Activated gamma-delta T cell (primary cell): ENCODE data around the gene IRS4.

ENCODE experiments used
- DNase-seq: peaks from one replicate; lab custom pipeline; 2025; lab: John Stamatoyannopoulos, UW
- total RNA-seq, 2 donors: gene quantifications; one replicate each; lab custom pipeline; 2026; lab: John Stamatoyannopoulos, UW

IRS4 gene
- 0 to 0.05 reads per million in 2 donors for total RNA-seq

- DNase-seq: no peak
These were observed at the start of gene IRS4 for GRCh38 chrX:108736509-108737479. Gene IRS4, minus strand, starts transcription at chrX:108736563.

DNA sequence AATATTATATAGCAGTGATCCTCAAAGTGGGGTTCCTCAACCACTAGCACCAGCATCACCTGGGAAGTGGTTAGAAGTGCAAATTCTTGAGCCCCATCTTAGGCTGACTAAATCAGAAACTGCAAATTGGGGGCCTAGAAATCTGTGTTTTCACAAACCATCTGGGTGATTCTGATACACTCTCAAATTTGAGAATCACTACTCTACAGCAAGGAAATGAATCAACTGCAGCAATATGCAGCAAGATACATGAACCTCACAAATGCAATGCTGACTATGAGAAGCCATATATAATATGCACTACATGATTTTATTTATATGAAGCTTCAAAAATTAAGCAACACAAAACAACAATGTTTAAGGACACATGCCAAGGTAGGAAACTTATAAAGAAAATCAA, 36.2 kb upstream of the IRS4 start:
- DNase-seq: no peak

DNA sequence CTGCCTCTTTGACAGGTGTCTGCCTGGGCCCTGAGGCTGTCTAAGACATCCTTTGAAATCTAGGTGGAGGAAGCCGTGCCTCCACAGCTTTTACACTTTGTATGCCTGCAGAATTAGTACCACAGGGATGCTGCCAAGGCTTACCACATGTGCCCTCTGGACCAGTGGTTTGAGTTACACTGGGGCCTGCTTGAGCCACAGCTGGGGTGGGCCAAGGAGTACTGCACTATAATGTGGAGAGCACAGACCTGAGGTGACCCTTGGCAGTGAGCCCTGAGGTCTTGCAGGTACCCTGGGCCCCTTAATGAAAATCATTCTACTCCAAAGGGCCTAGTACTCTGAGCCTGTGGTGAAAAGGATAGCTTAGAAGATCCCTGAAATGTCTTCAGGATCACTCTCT, 27.2 kb upstream of the IRS4 start:
- no peak for DNase-seq

GRCh38 chrX:108740299-108740774, 4.0 kb upstream of the IRS4 start:
- no peak for DNase-seq

DNA sequence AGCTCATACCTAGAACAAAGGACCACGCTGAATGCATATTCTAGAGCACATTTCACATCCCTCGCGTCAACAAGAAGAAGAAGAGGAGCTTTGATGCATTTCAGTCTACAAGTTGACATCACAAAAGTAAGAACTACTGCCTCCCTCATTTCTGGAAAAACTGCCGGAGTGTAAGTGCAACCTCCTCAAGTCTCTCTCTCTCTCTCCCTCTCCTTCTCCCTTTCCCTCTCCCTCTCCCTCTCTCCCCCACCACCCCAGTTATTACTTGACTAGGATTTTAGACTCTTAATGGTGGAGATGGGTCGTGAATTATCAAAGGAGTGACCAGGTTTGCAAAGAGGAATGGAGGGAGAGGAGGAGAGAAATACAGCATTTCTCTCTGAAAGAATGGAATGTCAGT, 1.4 kb upstream of the IRS4 start:
- DNase-seq: no peak

DNA sequence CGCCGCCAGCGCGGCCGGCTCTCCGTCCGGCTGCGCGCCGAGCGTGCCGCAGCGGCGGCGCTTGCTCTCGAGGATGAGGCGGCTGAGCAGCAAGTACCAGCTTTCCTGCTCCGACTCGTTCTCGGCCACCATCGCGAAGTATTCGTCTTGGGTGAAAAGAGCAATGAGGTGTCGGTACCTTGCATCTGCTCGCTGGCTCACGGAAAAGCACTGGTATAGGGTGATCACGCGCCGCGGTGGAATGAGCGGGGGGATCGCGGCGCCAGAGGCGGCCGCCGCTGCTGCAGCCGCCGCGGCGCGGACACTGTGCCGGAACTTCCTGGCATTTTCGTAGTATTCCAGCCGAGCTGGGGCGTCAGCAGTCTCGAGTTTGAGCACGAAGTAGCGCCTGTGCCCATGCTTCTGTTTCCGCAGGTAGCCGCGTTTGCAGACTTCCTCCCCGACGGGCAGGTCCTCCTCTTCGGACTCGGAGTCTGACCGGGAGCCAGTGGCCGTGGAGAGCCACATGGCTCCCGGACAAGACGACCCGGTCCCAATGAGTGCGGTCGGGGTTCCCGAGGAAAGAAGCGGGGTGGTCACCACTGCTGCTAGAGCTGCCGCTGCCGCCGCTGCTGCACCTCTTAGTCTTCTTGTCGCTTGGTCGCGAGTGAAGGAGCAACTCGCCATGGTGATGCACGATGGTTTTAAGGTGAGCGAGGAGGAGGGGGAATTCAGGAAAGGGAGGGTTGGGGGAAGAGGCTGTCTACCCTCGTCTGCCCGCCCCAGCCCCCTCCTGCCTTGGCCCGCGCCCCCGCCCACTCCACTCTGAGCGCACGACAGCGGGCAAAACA, 469 bp downstream of the IRS4 start:
- DNase-seq: no peak

DNA sequence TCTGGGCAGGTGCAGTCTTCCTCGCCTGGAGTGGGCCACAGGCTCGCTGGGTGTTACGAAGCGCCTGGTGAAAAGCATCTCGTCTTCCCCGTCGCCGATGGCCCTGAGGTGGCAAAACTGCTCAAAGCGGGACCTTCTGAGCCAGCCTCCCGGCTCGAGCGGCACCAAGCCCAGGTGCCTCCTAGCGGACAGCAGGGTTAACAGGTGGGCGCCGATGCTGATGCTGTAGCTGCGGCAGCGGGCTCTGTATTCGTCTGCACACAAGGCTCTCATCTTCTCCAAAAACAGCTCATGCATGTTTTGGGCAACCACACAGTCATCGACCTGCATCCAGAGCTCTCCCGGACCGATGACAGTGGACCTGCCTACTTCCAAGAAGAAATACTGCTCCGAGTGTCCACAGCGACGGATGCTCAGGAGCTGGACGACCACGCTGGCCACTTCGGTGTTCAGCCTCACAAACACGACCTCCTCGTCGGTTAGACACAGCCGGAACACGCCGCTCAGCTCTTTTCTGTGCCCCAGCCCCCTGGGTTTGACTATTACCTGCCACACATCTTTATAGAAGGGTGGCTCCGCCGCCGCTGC, 1.2 kb downstream of the IRS4 start:
- no peak for DNase-seq

- no peak for DNase-seq
These were observed 1.9 kb downstream of the IRS4 start for GRCh38 chrX:108734426-108734825.

DNA sequence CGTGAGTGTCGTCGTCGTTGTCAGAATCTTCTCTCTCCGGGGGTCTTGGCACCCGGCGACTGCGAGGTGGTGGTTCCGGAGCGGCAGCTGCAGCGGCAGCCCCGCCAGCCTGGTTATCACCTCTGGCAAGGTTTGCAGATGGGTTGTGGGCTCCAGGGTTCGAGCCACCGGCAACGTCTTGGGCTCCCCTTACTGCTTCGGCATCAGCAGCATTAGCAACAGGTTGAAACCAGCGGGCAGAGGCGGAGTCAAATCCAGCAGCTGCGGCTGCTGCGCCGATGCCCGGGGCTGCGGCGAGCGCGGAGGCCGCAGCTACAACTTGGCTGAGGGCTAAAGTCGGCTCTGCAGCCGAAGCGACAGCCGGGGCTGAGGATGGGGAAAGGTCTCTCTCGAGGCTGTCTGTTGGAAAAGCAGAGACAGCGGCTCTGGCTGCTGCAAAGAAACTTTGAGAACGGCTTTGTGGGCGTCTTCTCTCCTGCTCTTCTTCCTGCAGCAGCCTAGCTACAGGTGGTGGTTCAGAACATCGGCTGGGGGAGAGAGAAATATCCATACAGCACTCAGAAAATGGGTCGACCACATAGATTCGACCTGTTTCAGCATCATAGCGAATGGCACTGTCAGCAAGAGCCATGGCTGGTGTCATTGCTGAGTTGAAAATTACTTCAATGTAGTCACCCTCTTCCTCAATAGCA, 3.6 kb downstream of the IRS4 start:
- DNase-seq: no peak

GRCh38 chrX:108731153-108731552, 5.2 kb downstream of the IRS4 start:
- DNase-seq: no peak

DNA sequence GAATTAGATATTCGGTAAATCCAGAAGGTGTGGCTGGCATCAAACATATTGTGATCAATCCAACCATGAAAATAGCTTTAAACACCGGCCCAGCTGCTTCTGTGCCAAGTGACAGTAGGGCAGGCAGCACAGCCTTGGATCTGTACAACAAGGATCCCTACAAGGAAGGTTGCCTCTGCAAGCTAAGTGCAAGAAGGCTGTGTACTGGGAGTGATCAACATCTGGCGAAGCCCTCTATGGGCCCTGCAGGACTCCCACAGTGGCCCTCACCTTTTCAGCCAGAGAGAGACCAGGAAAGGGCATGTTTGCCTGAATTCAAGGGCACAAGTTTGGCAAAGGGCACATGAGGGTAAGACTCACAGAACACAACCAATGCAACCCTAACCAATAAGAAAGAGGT, 9.6 kb downstream of the IRS4 start:
- no peak for DNase-seq

- DNase-seq: no peak
These were observed 13.8 kb downstream of the IRS4 start for GRCh38 chrX:108722561-108722960.

DNA sequence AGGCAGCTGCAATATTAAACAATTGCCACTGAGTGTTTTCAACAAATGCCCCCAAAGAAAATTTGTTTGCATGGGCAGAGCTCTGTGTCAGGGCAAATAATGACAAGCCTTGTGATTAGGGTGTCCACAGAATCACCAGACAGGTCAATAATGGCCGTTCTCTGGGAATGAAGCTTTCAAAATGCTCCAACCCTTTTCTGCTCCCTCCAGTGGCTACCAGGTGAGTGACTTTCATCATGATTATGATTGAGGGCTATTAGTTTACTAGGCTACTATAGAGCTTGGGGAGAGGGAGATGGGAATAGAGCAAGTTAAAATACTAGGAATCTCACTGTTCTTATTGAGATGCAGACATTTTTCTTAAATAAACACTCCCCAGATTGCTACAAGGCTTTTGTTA, 23.5 kb downstream of the IRS4 start:
- no peak for DNase-seq

DNA sequence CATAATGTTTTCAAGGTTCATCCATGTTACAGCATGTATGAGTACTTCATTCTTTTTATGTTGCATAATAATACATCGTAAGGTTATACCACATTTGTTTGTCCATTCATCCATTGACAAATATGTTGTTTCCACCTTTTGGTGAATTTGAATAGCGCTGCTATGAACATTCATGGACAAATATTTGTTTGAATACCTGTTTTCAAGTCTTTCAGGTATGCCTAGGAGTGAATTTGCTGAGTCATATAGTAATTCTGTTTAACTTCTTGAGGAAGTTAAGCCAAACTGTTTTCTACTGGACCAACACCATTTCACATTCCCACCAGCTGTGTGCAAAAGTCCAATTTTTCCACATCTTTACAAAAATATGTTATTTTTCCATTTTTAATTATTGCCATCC, 31.5 kb downstream of the IRS4 start:
- no peak for DNase-seq

- no peak for DNase-seq
These were observed 33.8 kb downstream of the IRS4 start for GRCh38 chrX:108702530-108702929.

DNA sequence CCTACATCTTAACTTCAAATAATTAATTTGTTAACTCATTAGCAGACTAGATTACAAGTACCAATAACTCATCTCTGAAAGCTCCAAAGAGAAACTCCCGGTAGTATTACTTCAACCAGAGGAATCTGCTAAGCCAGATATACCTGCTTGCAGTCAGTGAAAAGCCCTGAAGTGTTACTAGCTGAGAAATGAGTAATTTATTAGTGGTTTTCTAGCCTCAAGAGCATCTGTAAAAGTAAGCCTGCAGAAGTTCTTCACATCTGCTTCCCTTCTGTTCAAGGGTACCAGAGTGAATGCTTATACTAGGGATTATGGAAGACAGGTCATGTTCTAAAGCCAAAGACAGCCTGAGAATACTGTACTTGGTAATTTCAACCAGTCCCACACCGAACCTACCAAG, 34.7 kb downstream of the IRS4 start:
- DNase-seq: no peak

DNA sequence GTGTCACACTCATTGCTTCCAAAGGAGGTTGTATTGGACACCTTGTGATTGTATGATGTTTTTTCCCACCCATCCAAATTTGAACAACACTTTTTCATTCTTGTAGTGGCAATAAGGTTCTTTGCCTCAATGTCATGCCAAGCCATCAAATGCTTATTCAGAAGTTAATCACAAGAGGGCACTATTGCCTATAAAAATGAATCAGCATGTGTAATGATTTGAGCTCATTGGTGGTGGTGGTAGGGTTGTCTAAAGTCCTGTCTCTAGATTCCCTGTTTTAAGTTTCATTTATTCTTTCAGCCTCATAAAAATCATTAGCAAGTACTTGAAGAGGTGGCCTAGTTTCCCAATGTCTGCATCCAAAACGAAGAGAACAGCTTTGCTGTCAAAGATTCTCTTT, 37.0 kb downstream of the IRS4 start:
- no peak for DNase-seq

- DNase-seq: no peak
These were observed 39.7 kb downstream of the IRS4 start for GRCh38 chrX:108696690-108697089.
